ENCODE results near the gene ADAMTS19. TPM values are rescaled to one million over a fixed set of nuclear protein-coding genes. Genes with fewer than 3 reads are reported as not detected.

The ADAMTS19 gene
- total and polyA plus RNA-seq, 2 of the 8 experiments (the other 6 are each of a cell fraction or from before 2014, with no cell fraction given): 17.3 to 28.8 TPM

- Histone ChIP-seq H4K5ac (ENCODE audit: insufficient read length, low read depth, low read length) (no peak overlapping the region), H2BK20ac (ENCODE audit: low read length) (no peak overlapping the region), H3K23ac (ENCODE audit: insufficient read length) (no peak overlapping the region), H4K20me1 (replicated peaks in 1 of 2; ENCODE audit: control insufficient read depth in 1 of 2, insufficient read depth in 2 of 2, low read length in 2 of 2) (no peaks in the 10 kb centered on the region), H3K18ac (ENCODE audit: extremely low read depth, low read length) (no peak overlapping the region), H3K14ac (ENCODE audit: insufficient read length) (no peak overlapping the region), H2BK12ac (ENCODE audit: low read depth, low read length) (no peak overlapping the region), H4K91ac (replicated peaks; ENCODE audit: insufficient read length, low read length) (no peak overlapping the region), H2BK15ac (ENCODE audit: low read length) (no peak overlapping the region), H3K27ac (ENCODE audit: low read depth, low read length) (no peak overlapping the region), H4K8ac (ENCODE audit: extremely low read depth, insufficient read depth, low read length) (no peak overlapping the region), H2BK5ac (ENCODE audit: low read depth, low read length) (no peak overlapping the region), H3K36me3 (ENCODE audit: control insufficient read depth in 2 of 4, insufficient read depth in 4 of 4, low read length in 3 of 4) (peaks cover 0 to 9% (median 0%) of the 10 kb centered on the region in 4 experiments; a peak in 2 of 8 replicates), H3K4me1 (replicated peaks in 1 of 4; ENCODE audit: control insufficient read depth in 3 of 4, insufficient read depth in 4 of 4, low read length in 3 of 4) (no peaks in the 10 kb centered on the region), H3K79me2 (ENCODE audit: control insufficient read depth in 1 of 2, insufficient read depth in 2 of 2, low read length in 2 of 2) (no peaks in the 10 kb centered on the region), H3K9me3 (ENCODE audit: insufficient read depth in 2 of 2, low read depth in 1 of 2, low read length in 1 of 2) (no peaks in the 10 kb centered on the region), H3K9ac (replicated peaks in 1 of 4; ENCODE audit: extremely low read depth in 1 of 4, low read depth in 3 of 4, low read length in 3 of 4) (no peak overlapping the region), H2AK5ac (ENCODE audit: low read depth, low read length) (no peak overlapping the region), H3K23me2 (ENCODE audit: low read depth, low read length) (no peaks in the 10 kb centered on the region), H3K4ac (replicated peaks; ENCODE audit: insufficient read length, low read depth, low read length) (no peak overlapping the region), H3K4me3 (ENCODE audit: extremely low read depth in 1 of 4, insufficient read depth in 2 of 4, low read depth in 3 of 4, low read length in 4 of 4) (no peak overlapping the region), H3K27me3 (replicated peaks in 1 of 4; ENCODE audit: control insufficient read depth in 3 of 4, extremely low read depth in 1 of 4, insufficient read depth in 3 of 4, low read length in 3 of 4) (no peaks in the 10 kb centered on the region), H3K79me1 (ENCODE audit: low read depth, low read length) (no peaks in the 10 kb centered on the region), H3K4me2 (ENCODE audit: insufficient read depth in 1 of 2, low read depth in 2 of 2, low read length in 2 of 2) (no peak overlapping the region), H2AFZ (ENCODE audit: low read length) (no peak overlapping the region), H3K56ac (replicated peaks; ENCODE audit: insufficient read length, low read depth, low read length) (no peak overlapping the region), H2BK120ac (replicated peaks; ENCODE audit: low read depth, low read length) (no peak overlapping the region)
- POLR2A ChIA-PET (ENCODE audit: partially characterized antibody): no interaction called here
- no peak for TF ChIP-seq CTCF (IDR thresholded peaks at IDR 0.05; ENCODE audit: control extremely low read depth in 1 of 3, insufficient read depth in 1 of 3, low read depth in 1 of 3, low read length in 3 of 3)
- TF ChIP-seq TEAD4 (IDR thresholded peaks at IDR 0.05; ENCODE audit: low read depth, low read length): no peak
- TF ChIP-seq JUND (IDR thresholded peaks at IDR 0.05; ENCODE audit: low read length): no peak
- TF ChIP-seq EP300 (IDR thresholded peaks at IDR 0.05; ENCODE audit: borderline replicate concordance in 1 of 2, low read depth in 2 of 2, low read length in 2 of 2): no peak
- TF ChIP-seq RNF2 (IDR thresholded peaks at IDR 0.05; ENCODE audit: borderline replicate concordance, low read depth, low read length, missing control alignments, poor library complexity, severe bottlenecking): no peak
- TF ChIP-seq POLR2AphosphoS5 (IDR thresholded peaks at IDR 0.05; ENCODE audit: low read depth, low read length): no peak
- no peak for TF ChIP-seq E2F6 (IDR thresholded peaks at IDR 0.05)
- TF ChIP-seq CEBPB (IDR thresholded peaks at IDR 0.05; ENCODE audit: low read depth, low read length): no peak
- CTCF ChIA-PET (ENCODE audit: partially characterized antibody): no interaction called here
- no peak for FAIRE-seq
- no peak for DNase-seq (ENCODE audit: low read depth in 1 of 2, low spot score in 2 of 2)
- WGBS, 2 experiments (ENCODE audit: extremely low coverage in 1 of 2, insufficient coverage in 1 of 2, insufficient read length in 1 of 2, insufficient replicate concordance in 2 of 2, low coverage in 1 of 2, low lambda C conversion rate in 2 of 2, missing lambda C conversion rate in 1 of 2): 83% methylated on average over 2 of the region's 2 CpGs; no CpG with 5 or more reads in 1 of the 2 experiments
These were observed 112.0 kb downstream of the ADAMTS19 start for GRCh38 chr5:129572060-129572459.
